Measurements from ENCODE around the gene CEP135.
"Not testable (repeated sequence)": the region's sequence is repeated elsewhere in the genome, so short reads cannot be mapped to it uniquely, and the experiment has no call there.

Gene CEP135

DNA sequence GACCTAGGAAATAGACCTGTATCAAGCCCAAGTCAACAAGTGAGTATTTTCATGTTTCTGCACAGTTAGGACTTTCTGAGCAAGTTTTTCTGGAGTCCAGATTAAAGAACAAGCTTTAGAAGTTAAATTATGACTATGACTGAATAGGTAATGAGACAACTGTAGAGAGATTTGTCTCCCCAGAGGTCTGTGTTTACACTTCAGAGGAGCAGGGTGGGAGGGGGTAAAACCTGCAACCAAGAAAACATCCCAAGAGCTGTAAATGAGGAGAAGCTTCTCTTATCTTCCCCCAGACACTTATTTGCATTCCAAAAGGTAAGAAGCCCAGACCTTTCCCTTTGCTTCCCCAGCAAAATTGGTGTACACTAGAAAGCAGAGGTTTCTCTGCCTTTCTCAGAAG lies 22.1 kb upstream of the CEP135 start:
- no peaks in the 10 kb centered on the region for H3K9me3 ChIP-seq (replicated peaks; ENCODE audit: low read length)
- no peak overlapping the region for H3K9ac ChIP-seq (ENCODE audit: low read depth, low read length)
- H3K36me3 ChIP-seq (ENCODE audit: insufficient read depth, low read length) = no peaks in the 10 kb centered on the region
- H3K4me1 ChIP-seq (ENCODE audit: control insufficient read depth, insufficient read depth, low read length) = peaks cover 2% of the 10 kb centered on the region
- H3K27me3 ChIP-seq (ENCODE audit: control insufficient read depth, insufficient read depth, low read length) = no peaks in the 10 kb centered on the region
- H3K4me3 ChIP-seq (ENCODE audit: low read length) = no peak overlapping the region
- no peak overlapping the region for H3K4me2 ChIP-seq (ENCODE audit: low read length)

DNA sequence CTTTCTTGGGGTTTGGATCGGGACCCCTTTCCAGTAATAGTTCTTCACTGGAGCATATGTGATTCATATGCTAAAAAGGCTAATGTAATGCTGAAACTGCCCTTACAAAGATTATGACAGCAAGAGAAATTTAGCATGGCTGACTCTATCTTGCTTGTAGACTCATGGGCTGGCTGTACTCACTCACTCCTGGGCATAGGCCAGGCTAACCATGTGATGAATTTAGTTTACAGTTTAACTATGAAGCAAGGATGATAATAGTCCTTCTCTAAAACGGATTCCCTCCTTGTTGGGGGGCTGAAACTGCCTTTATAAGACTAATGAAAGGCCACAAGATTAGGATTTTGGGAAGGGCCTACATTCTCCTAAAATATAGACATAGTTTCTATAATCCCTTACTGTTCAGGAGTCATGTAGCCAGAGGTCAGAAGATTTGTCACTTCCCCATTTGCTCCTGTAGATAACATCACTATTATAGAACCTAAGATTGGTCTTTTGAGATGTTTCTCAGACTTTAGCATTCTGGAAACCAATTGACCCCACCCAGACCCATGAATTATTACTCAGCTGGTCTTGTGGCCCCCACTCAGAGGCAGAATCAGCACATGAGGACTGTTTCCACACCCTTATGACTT lies 20.8 kb upstream of the CEP135 start:
- no peak overlapping the region for H3K9ac ChIP-seq (ENCODE audit: low read depth, low read length)
- no peak overlapping the region for H3K4me3 ChIP-seq (ENCODE audit: low read length)
- no peak overlapping the region for H3K4me2 ChIP-seq (ENCODE audit: low read length)
- peaks cover 9% of the 10 kb centered on the region for H3K4me1 ChIP-seq (ENCODE audit: control insufficient read depth, insufficient read depth, low read length)
- no peaks in the 10 kb centered on the region for H3K27me3 ChIP-seq (ENCODE audit: control insufficient read depth, insufficient read depth, low read length)
- H3K9me3 ChIP-seq (replicated peaks; ENCODE audit: low read length) = no peaks in the 10 kb centered on the region
- H3K36me3 ChIP-seq (ENCODE audit: insufficient read depth, low read length) = no peaks in the 10 kb centered on the region

DNA sequence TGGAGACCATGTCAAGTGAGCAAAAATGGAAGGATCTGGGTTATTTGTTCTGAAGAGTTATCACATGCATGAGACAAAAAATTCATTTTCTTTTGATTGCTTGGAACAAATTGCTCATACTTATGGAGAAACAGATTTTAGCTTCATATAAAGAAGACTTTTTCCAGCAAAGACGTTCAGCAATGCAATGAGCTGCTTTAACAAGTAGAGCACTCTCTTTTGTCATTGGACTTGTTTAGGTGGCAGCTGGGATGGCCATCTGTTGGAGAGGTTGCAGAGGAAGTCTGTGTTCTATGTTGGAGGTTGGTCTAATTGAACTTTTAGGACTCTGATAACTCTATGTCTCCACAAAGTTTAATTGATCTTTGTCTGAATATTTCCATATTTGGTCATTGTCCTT lies 19.9 kb upstream of the CEP135 start:
- Histone ChIP-seq H3K36me3 (ENCODE audit: insufficient read depth, low read length) (no peaks in the 10 kb centered on the region), H3K27me3 (ENCODE audit: control insufficient read depth, insufficient read depth, low read length) (no peaks in the 10 kb centered on the region), H3K4me3 (ENCODE audit: low read length) (no peak overlapping the region), H3K4me1 (ENCODE audit: control insufficient read depth, insufficient read depth, low read length) (peaks cover 9% of the 10 kb centered on the region), H3K4me2 (ENCODE audit: low read length) (no peak overlapping the region), H3K9me3 (replicated peaks; ENCODE audit: low read length) (no peaks in the 10 kb centered on the region), H3K9ac (ENCODE audit: low read depth, low read length) (no peak overlapping the region)

DNA sequence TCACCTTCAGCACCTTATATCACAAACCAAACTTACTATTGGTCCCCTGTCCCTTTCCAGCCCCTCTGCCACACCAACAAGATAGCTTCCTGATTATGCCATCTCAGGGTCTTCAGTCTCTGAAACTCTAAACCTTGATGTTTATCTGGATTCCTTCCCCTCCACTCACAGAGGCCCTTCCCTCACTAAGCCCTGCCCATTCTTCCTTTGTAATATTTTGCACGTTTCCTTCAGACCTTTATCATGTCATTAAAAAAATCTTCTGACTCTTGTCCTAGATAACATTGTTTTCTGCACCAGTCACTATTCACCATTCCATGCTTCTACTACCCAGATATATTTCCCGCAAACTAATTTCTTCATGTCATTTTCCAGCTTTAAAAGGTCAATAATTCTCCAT lies 17.7 kb upstream of the CEP135 start:
- Histone ChIP-seq H3K4me3 (ENCODE audit: low read length) (no peak overlapping the region), H3K4me1 (ENCODE audit: control insufficient read depth, insufficient read depth, low read length) (peaks cover 9% of the 10 kb centered on the region), H3K36me3 (ENCODE audit: insufficient read depth, low read length) (no peaks in the 10 kb centered on the region), H3K4me2 (ENCODE audit: low read length) (no peak overlapping the region), H3K9me3 (replicated peaks; ENCODE audit: low read length) (no peaks in the 10 kb centered on the region), H3K9ac (ENCODE audit: low read depth, low read length) (no peak overlapping the region), H3K27me3 (ENCODE audit: control insufficient read depth, insufficient read depth, low read length) (no peaks in the 10 kb centered on the region)

DNA sequence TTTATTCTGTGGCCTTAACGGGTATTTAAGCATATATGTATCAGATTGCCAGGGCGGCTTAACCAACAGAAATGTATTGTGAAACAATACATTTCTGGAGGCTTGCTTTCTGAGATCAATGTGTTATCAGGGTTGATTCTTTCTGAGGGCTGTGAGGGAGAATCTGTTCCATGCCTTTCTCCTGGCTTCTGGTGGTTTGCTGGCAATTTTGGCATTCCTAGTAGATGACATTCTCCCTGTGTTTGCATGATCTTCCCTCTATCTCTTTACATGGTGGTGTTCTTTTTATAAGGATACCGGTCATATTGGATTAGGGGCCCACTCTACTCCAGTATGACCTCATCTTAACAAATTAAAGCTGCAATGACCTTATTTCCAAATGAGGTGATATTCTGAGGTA lies 16.9 kb upstream of the CEP135 start:
- no peak overlapping the region for H3K9ac ChIP-seq (ENCODE audit: low read depth, low read length)
- peaks cover 9% of the 10 kb centered on the region for H3K4me1 ChIP-seq (ENCODE audit: control insufficient read depth, insufficient read depth, low read length)
- no peaks in the 10 kb centered on the region for H3K9me3 ChIP-seq (replicated peaks; ENCODE audit: low read length)
- no peaks in the 10 kb centered on the region for H3K27me3 ChIP-seq (ENCODE audit: control insufficient read depth, insufficient read depth, low read length)
- H3K36me3 ChIP-seq (ENCODE audit: insufficient read depth, low read length) = no peaks in the 10 kb centered on the region
- no peak overlapping the region for H3K4me3 ChIP-seq (ENCODE audit: low read length)
- no peak overlapping the region for H3K4me2 ChIP-seq (ENCODE audit: low read length)

DNA sequence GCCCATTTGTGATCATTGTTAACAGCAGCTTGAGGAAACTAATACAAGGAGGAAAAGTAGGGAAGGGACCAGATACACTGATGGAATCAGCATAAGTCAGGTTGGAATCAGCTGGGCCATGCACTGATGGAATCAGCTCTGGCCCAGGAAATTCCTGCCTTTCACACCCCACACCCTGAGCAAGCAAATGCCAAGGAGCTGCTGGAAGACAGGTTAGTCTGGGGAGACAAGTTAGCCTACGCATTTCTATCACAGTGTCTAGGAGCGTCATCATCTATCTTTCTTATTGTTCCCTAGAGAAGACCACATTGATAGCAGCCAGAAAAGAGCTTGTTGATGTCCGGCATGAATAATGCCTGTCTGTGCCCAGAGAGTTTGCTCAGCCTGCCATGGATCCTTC lies 16.2 kb upstream of the CEP135 start:
- H3K36me3 ChIP-seq (ENCODE audit: insufficient read depth, low read length) = no peaks in the 10 kb centered on the region
- no peaks in the 10 kb centered on the region for H3K27me3 ChIP-seq (ENCODE audit: control insufficient read depth, insufficient read depth, low read length)
- H3K4me1 ChIP-seq (ENCODE audit: control insufficient read depth, insufficient read depth, low read length) = peaks cover 9% of the 10 kb centered on the region
- no peak overlapping the region for H3K4me2 ChIP-seq (ENCODE audit: low read length)
- H3K9ac ChIP-seq (ENCODE audit: low read depth, low read length) = no peak overlapping the region
- H3K4me3 ChIP-seq (ENCODE audit: low read length) = no peak overlapping the region
- H3K9me3 ChIP-seq (replicated peaks; ENCODE audit: low read length) = no peaks in the 10 kb centered on the region

DNA sequence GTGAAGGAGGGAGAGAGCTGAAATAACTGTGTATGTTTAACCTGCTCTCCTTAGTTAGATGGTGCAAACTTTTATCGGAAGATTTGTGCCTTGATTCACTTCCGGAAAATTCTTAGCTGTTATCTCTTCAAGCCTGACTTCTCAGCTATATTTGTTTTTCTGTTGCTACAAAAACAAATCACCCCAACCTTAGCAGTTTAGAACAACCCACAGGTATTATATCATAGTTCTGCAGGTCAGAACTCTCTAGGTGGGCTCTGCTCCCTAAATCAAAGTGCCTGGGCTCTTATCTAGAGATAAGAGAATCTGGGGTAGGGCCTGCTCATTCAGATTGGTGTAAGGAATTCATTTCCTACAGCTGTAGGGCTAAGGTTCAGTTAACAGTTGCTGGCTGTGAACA lies 15.1 kb upstream of the CEP135 start:
- H3K4me3 ChIP-seq (ENCODE audit: low read length) = no peak overlapping the region

DNA sequence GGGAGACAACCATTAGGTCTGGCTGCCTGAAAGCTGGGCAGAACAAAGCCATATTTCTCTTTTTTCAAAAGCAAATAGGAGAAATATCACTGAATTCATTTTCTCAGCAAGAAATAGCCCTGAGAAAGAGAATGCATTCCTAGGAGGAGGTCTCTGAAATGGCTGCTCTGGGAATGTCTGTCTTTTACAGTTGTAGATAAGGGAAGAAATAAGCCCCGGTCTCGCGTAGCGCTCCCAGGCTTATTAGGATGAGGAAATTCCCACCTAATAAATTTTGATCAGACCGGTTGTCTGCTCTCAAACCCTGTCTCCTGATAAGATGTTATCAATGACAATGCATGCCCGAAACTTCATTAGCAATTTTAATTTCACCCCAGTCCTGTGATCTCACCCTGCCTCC lies 12.8 kb upstream of the CEP135 start:
- H3K4me2 ChIP-seq (ENCODE audit: low read length); H3K4me1 ChIP-seq (ENCODE audit: control insufficient read depth, insufficient read depth, low read length); H3K9me3 ChIP-seq (replicated peaks; ENCODE audit: low read length); H3K4me3 ChIP-seq (ENCODE audit: low read length); H3K27me3 ChIP-seq (ENCODE audit: control insufficient read depth, insufficient read depth, low read length); H3K9ac ChIP-seq (ENCODE audit: low read depth, low read length); H3K36me3 ChIP-seq (ENCODE audit: insufficient read depth, low read length): not testable (repeated sequence)

More for the DNA sequence above, 15.1 kb upstream of the CEP135 start:
- H3K27me3 ChIP-seq (ENCODE audit: control insufficient read depth, insufficient read depth, low read length) = no peaks in the 10 kb centered on the region
- H3K9me3 ChIP-seq (replicated peaks; ENCODE audit: low read length) = no peaks in the 10 kb centered on the region
- H3K4me2 ChIP-seq (ENCODE audit: low read length) = no peak overlapping the region
- no peaks in the 10 kb centered on the region for H3K36me3 ChIP-seq (ENCODE audit: insufficient read depth, low read length)
- peaks cover 9% of the 10 kb centered on the region for H3K4me1 ChIP-seq (ENCODE audit: control insufficient read depth, insufficient read depth, low read length)
- H3K9ac ChIP-seq (ENCODE audit: low read depth, low read length) = no peak overlapping the region

DNA sequence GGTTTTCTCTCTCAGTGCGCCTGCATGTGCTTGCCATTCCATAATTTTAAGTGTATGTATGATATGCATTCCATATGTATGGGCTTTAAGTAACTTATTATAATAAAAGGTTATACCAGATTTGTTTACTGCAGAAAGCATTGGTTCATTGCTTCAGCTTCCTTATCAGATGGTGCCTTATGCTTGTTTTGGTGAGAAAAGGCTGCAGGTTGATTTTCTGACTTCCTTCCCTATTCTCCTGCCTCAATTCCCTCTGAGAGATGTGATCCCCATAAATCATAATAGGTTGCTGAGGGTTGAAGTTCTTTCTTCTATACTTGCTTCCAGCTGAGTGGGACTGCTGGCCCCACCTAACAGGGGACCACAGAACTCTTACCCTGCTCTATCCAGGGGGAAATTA lies 10.3 kb upstream of the CEP135 start:
- Histone ChIP-seq H3K4me3 (ENCODE audit: low read length) (no peak overlapping the region), H3K9ac (ENCODE audit: low read depth, low read length) (no peak overlapping the region), H3K4me2 (ENCODE audit: low read length) (no peak overlapping the region), H3K9me3 (replicated peaks; ENCODE audit: low read length) (no peaks in the 10 kb centered on the region), H3K4me1 (ENCODE audit: control insufficient read depth, insufficient read depth, low read length) (no peaks in the 10 kb centered on the region), H3K27me3 (ENCODE audit: control insufficient read depth, insufficient read depth, low read length) (no peaks in the 10 kb centered on the region), H3K36me3 (ENCODE audit: insufficient read depth, low read length) (no peaks in the 10 kb centered on the region)

DNA sequence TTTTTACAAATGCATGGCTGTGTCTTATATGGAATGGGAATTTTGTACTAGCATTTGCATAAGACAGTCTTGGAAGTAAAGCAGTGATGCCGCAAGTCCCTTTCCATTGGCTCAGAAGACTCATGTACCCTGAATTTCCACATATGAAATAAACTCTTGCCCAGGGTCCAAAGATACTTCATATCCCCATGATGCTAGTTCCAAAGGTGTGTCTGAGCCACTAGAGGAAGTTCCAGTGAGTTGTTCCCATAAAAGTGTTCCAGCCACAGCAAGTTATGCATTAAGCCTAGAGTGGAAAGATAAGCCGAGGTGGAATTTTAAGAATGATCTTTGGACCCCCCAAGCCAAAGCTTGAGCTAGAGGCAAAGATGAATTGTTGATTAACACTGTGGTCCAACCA lies 9.3 kb upstream of the CEP135 start:
- no peak overlapping the region for H3K4me3 ChIP-seq (ENCODE audit: low read length)
- no peak overlapping the region for H3K4me2 ChIP-seq (ENCODE audit: low read length)
- H3K4me1 ChIP-seq (ENCODE audit: control insufficient read depth, insufficient read depth, low read length) = no peaks in the 10 kb centered on the region
- H3K9ac ChIP-seq (ENCODE audit: low read depth, low read length) = no peak overlapping the region
- H3K36me3 ChIP-seq (ENCODE audit: insufficient read depth, low read length) = no peaks in the 10 kb centered on the region
- H3K9me3 ChIP-seq (replicated peaks; ENCODE audit: low read length) = no peaks in the 10 kb centered on the region
- H3K27me3 ChIP-seq (ENCODE audit: control insufficient read depth, insufficient read depth, low read length) = no peaks in the 10 kb centered on the region

DNA sequence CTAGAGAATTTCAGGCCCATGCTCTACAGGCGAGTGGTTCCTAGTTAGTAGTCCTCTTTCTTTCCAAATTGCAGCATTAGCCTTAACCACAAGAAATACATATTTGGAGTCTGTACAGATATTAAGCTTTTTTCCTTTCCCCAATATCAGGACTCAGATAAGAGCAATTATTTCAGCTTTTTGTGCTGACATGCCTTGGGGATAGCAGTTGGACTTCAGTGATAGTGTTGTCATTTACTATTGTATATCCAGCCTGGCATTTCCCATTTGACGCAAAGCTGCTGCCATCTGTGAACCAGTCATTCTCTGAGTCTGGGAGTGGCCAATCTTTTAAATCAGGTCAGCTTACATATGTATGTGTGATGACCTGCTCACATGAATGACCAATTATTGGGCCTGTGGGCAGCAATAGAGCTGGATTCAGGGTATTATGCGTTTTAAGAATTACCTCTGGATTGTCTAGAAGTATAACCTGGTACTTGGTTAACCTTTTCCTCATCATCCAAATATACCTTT lies 6.8 kb upstream of the CEP135 start:
- no peak overlapping the region for H3K4me2 ChIP-seq (ENCODE audit: low read length)
- H3K9ac ChIP-seq (ENCODE audit: low read depth, low read length) = no peak overlapping the region
- no peak overlapping the region for H3K4me3 ChIP-seq (ENCODE audit: low read length)
- H3K27me3 ChIP-seq (ENCODE audit: control insufficient read depth, insufficient read depth, low read length) = no peaks in the 10 kb centered on the region
- H3K36me3 ChIP-seq (ENCODE audit: insufficient read depth, low read length) = no peaks in the 10 kb centered on the region
- H3K4me1 ChIP-seq (ENCODE audit: control insufficient read depth, insufficient read depth, low read length) = peaks cover under 1% of the 10 kb centered on the region
- no peaks in the 10 kb centered on the region for H3K9me3 ChIP-seq (replicated peaks; ENCODE audit: low read length)

DNA sequence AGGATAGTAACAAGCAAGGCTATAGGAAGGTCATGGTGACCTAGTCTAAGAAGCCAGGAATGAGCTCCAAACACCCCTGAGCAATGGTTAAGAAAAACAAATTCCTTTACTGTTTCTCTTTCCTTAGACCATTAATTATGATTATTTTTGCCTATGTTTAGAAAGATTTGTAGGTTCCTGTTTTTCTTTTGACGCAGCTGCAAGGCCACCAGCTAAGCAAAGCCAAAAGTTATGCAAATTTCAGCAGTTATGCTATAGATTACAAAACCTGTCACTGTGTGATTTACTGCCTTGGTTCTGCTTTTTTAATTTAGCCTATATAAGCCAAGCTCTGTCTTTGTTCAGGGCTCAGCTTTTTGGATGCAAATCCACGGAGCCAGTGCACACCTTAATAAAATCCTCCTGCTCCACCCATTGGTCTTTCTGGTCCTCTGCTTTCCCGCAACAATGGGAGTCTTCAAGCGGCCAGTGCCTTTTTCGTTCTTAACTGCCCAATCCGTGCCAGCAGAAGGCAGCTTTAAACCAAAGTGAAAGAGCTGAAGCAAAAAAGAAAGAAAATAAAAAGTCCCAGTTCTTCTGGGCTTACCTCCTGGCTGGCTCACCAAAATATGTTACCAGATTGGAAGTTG lies 1.4 kb upstream of the CEP135 start:
- peak overlapping the region; percentile 97 for H3K9ac ChIP-seq (ENCODE audit: low read depth, low read length)
- peaks cover 21% of the 10 kb centered on the region for H3K4me1 ChIP-seq (ENCODE audit: control insufficient read depth, insufficient read depth, low read length)
- peak overlapping the region; percentile 92 for H3K4me2 ChIP-seq (ENCODE audit: low read length)
- H3K27me3 ChIP-seq (ENCODE audit: control insufficient read depth, insufficient read depth, low read length) = no peaks in the 10 kb centered on the region
- H3K9me3 ChIP-seq (replicated peaks; ENCODE audit: low read length) = no peaks in the 10 kb centered on the region
- peak overlapping the region; percentile 84 for H3K4me3 ChIP-seq (ENCODE audit: low read length)
- H3K36me3 ChIP-seq (ENCODE audit: insufficient read depth, low read length) = peaks cover 2% of the 10 kb centered on the region
